Activated gamma-delta T cell (primary cell): ENCODE results near the gene ACER3.
"Not testable (repeated sequence)": the region's sequence is repeated elsewhere in the genome, so short reads cannot be mapped to it uniquely, and the experiment has no call there.

ENCODE experiments used
- DNase-seq: peaks from one replicate; lab custom pipeline; 2025; lab: John Stamatoyannopoulos, UW

The ACER3 gene

DNA sequence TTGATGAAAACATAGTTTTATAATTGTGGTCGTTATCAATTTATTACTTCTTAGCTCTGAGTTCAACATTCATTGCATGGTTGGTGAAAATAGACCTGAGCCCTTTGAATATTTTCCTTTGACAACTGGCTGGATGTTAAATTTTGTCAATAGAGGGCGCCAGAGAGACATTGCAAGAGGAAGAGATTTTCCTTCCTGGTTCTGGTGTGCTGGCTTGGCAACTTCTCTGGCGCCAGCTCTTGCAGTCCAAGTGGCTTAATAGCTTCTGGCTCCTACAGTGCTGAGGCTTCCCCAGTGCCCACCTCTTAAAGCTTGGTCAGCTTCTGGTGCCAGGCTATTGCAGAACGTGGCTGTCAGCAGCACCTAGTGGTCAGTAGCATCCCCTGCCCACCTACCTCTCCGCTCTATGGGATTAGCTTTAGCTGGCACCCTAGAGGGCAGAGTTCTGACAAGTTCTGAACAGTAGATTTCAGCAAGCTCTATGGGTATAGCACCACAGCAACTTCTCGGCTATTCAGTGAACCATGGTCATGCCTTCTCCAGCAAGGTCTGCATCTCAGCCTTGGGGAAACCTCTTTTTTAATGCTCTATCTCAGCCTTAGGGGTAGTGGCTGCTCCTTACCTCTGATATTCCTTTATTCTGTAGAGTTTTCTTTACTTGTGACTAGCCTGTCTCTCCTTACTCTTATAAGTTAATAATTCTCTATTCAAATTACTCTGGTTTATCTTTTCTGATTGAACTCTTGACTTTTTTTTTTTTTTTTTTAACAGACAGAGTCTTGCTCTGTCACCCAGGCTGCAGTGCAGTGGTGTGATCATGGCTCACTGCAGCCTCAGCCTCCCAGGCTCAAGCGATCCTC is 59.4 kb downstream of the ACER3 start:
- DNase-seq: no peak

DNA sequence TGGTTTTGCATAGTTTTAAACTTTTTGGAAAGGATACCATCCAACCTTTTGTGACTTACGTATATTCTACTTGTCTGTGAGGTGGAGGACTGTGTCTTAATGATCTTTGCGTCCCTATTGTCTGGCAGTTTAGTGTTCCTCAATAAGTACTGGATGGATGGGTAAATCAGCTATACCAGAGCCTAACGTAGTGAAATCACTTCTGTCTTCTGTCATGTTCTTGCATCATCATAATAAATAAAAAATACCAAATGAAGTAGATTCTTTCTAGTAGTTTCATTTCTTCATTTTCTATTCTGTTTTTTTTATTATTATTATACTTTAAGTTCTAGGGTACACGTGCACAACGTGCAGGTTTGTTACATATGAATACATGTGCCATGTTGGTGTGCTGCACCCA is 66.4 kb downstream of the ACER3 start:
- no peak for DNase-seq

DNA sequence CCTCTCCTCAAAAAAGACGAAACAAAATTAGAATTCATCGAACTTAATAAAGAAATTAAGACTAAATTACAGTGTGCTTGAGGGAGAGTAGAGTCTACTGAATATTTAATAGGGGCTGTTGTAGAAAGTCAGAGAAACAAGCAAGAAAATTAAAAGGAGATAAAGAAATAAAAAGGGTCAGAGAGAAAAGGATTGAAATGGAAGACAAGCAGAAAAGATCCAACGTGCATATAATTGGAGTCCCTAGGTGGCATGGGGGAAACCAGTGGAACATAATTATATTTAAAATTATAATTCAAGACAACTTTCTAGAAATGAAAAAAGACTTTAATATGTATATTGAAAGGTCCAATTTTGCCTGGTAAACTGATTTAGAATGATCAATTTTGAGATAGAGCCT is 74.3 kb downstream of the ACER3 start:
- no peak for DNase-seq

DNA sequence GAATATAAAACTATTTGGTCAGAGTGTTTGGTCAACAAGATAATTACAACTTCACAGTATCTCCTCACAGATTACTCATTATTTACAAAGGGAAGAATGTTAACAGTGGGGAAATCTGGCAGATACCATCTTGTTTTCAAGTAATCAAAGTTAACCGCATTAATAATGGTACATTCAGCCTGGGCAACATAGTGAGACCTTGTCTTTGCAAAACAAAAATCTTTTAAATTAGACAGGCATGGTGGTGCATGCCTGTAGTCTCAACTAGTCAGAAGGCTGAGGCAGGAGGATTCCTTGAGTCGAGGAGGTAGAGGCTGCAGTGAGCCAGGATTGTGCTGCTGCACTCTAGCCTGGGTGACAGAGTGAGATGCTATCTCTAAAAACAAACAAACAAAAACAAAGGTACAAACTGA is 78.5 kb downstream of the ACER3 start:
- no peak for DNase-seq

DNA sequence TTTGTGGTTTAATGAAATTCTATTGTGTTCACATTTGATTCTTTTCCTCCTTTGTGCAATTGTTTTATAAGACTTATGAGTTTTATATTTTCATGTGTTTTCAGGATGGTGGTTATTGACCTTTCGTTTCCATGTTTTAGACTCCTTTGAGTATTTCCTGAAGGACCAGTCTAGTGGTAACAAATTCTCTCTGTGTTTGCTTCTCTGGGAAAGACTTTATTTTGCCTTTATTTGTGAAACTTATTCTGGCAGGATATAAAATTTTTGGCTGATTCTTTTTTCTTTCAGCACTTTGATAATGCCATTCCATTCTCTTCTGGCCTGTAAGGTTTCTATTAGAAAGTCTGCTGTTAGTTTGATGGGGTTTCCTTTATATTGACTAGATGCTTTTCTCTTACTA is 83.5 kb downstream of the ACER3 start:
- DNase-seq: no peak

DNA sequence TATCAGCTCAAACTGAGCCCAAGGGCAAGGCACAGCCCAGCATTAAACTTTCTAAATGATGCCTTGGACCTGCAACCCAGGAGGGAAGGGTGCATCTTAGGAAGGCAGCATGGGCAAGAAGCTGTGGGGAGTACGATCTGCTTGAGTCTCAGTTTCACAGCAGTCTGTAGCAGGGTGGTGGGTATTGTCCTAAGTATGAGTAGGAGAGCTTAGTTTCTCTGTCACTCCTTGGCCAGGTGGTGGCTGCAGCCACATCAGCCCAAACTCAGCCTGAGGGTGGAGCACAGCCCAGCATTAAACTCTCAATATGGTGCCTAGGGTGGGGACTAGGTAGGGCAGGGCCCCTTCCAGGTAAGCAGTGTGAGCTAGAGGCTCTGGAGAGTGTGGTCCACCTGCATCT is 85.5 kb downstream of the ACER3 start:
- no peak for DNase-seq

DNA sequence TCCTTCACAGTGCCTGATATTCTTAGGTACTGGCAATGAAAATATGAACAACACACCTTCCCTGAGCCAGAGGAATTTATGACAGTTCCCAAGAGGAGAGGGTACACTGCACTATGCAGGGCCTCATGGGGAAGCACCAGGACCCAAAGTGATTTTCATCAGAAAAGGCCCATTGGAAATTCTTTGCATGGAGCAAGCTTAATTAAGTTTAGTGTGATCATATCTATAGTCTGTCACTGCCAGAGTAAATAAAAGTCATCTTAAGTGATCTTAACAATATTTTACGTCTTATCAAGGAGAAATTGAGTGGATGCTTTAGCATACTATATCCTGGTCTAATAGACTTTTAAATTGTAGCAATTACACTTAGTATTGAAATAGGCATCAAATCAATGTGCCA is 86.5 kb downstream of the ACER3 start:
- DNase-seq: no peak

DNA sequence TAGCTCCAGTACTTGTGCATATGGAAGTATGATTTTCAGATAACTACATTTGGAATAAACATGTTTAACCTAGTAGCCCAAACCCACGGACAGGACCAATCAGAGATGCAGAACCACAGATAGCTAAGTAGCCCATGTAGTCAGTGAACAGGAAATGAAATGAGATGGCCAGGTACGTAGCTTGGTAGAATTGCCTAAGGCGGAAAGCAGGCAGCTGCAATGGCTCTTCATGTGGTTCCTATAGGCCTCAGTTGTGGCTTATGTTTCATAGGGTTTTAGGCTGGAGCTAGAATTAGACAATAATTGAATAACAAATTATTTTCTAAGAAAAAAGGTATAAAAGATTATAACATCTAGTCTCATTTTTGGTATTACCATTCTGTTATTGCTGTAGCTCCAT is 87.1 kb downstream of the ACER3 start:
- no peak for DNase-seq

DNA sequence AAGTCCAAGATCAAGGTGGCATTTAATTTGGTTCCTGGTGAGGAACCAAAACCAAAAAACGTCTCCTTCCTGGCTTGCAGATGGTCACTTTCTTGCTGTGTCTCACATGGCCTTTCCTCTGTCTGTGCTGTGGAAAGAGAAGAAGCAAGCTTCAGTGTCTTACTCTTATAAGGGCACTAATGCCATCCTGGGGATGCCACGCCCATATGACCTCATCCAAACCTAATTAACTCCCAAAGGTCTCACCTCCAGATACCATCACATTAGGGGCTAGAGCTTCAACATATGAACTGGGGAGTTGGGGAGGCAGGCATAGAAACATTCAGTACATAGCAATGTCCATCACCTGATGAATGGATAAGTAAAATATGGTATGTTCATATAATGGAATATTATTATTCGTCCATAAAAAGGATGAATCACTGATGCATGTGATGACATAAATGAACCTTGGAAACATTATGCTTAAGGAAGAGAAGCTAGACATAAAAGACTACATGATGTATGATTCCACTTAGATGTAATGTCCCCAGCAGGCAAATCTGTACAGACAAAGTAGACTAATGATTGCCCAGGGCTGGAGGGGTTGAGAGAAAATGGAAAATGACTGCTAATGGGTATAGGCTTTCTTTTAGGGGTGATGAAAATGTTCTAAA is 94.9 kb downstream of the ACER3 start:
- DNase-seq: no peak

DNA sequence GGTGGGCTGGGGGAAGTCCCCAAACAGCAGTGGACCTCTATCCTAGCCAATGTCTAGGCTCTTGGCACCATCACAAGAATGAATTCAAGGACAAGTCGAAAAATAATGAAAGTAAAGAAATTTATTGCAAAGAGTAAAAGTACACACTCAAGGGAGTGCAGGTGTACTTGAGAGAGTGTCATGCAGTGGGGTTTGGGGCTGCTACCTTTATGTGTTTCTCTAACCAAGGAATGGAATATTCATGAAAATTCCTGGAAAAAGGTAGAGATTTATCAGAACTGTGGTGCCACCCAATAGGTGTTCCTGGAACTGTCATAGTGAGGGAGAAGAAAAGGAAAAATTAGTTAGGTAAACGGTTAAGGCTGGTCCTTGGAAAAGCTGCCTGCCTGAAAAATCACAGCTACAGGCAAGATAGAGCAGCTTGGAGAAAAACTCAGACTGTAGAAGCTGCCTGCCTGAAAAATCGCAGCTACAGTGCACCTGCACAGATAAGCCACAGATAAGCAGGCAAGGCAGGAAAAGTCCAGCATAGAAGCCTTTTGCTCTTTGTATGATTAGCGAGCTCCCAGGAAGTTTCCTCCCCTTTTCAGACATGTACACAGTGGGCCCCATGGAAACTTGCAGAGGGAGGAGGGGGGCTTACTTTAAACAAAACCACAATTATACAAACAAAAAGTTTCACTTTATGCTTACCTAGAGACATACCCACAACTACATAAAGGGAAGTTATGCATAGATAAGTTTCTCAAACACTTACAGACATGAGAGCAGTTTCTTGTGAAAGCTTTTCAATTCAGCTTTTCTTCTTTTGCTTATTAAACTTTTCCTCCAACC is 102.1 kb downstream of the ACER3 start:
- no peak for DNase-seq

DNA sequence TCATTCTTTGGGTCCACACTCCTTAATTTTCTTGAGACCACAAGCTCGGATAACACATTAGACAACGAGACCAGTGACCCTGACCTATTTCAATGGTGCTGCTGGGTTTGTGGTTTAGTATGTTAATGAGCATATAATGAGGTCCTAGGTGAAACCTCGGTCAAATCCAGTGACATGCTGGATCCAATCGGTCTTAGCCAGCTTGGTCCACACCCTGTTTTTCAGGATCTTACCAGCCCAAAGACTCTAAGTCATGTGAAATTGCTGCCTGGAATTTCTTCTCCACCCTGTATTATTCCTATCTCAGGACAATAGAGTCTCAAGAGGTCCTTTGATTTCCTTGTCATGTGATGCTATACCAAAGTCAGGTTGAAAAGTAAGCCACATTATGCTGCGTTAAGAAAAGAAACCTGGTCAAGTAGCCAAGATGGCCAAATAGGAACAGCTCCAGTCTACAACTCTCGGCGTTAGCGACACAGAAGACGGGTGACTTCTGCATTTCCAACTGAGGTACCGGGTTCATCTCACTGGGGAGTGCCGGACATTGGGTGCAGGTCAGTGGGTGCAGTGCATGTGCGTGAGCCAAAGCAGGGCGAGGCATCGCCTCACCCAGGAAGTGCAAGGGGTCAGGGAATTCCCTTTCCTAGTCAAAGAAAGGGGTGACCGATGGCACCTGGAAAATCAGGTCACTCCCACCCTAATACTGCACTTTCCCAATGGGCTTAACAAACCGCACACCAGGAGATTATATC is 102.9 kb downstream of the ACER3 start:
- not testable (repeated sequence) for DNase-seq

DNA sequence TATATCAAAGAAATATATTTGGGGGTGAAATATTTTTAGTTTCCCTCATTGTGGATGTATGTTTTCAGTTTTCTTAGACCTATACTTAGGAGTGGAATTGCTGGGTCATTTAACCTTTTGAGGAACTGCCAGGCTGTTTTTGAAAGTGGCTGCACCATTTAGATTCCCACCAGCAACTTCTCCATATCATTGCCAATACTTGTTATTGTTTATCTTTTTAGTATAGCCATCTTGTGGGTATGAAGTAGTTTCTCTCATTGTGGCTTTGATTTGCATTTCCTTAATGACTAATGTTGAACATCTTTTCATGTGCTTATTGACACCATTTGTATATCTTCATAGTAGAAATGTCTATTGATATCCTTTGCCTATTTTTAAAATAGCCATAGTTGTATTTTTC is 111.3 kb downstream of the ACER3 start:
- no peak for DNase-seq

DNA sequence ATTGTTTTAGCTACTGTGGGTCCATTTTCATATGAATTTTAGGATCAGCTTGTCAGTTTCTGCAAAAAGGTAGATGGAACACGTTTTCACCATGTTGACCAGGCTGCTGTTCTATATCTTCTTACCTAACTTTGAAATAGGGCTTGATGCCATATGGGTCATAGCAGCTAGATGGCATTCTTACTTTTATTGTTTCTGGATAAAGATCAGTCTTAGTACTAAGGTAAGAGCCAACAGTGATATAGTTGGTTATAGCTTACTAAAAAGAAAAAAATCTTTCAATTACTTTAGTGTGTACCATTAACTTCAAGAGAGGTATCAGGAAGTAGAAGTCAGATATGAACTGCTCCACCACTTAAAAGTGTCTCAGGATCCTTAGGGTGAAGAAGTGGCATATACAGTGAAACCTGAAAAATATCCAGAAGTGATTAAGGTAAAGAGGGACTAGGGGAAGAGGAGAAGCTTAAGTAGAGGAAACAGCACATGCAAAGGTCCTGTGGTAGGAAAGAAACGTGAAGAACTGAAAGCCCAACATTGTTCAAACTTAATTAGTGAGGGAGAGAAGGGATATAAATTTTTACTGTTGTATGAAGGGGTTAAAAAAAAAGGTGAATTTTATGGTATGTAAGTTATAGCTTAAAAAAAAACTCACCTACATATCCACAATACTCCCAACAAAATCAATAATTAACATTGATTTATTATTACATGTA is 113.6 kb downstream of the ACER3 start:
- DNase-seq: no peak

DNA sequence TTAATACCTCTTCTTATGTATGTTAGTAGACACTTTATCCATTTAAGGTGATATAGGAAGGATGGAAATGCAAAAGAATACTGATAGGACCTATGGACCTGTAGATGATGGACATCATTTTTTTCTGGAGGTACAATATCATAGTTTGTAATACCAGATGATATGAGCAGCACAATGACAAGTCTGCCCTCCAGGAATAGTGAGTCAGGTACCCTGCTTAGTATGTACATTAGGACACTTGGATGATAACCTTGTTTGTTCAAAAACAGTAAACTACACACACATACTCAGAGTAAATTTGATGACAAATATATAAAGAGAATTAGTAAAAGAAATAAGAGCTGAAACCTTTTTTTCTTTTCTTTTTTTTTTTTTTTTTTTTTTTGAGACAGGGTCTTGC is 114.8 kb downstream of the ACER3 start:
- DNase-seq: no peak

DNA sequence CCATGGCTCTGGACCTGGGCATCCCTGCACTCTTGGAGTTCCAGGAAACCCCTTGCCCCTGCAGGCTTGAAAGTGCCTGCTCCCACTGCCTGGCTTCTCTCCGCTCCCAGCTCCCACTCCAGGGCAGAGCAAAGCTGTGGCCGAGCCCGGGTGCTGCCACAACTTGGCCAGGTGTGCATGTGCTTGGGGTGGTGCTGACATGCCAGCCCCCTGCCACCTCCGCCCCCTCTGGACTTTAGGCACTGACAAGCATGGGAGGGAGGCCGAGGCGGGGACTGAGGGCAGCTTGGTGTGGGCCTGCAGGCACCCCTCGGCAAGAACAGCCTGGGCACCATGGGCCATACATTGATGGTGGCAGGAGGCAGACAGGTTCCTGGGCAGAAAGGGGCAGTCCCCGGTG is 117.1 kb downstream of the ACER3 start:
- DNase-seq: no peak

DNA sequence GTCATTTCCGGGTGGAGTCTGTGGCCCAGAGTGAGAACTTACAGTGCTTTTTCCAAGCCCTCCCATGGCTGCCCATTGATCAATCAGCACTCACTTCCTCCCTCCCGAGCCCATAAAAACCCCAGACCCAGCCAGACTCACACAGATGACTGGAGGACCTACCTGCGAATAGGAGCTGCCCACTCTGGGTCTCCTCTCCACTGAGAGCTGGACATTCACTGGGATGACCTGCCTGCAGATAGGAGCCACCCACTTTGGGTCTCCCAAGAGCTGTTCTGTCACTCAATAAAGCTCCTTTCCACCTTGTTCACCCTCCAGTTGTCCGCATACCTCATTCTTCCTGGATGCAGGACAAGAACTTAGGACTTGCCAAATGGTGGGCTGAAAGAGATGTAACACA is 117.5 kb downstream of the ACER3 start:
- no peak for DNase-seq

DNA sequence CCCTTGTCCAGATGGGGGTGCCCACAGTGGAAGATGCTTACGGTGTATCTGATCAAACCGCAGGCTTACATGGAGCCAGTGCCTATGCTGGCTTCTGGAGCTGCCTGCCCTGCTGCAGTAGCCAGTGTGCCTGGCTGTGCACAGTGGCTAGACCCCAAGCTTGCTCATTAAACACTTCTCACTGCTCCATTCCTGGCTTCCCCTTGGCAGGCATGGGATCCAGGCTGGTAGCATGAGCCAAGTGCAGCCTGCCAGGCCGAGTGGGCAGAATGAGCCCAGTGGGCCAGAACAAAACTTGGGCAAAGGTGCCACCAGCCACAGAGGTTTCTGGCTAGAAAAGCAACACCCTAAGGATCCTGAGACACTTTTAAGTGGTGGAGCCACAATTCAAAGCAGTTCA is 118.1 kb downstream of the ACER3 start:
- DNase-seq: no peak

DNA sequence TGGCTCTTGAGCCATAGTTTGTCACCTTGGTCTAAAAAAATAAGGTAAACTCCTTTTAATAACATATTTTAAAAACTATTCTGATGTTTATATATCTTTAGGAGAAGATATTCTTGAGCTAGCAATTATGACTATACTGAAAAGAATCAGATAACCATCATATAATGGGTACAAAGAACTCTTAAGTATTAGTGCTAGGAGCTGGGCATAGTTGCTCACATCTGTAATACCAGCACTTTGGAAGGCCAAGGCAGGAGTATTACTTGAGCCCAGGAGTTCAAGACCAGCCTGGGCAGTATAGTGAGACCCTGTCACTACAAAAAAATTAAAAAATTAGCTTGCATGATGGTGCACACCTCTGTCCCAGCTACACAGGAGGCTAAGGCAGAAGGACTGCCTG is 119.5 kb downstream of the ACER3 start:
- DNase-seq: no peak

DNA sequence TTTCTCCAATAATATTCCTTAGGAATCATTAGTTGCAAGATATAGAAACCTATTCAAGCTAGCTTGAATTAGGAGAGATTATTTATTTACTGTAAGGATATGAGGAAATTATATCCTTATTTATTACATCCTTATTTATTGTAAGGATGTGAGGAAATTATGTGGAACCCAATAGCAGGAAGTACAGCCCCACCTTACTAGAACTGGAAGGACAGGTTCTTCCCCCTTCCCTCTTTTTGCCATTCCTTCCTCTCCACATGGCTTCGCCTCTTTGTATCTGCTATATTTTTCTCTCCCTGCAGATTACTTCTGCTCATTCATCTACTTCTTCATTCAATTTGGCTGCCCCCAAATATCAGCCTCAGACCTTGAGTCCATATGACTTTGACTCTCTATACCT is 124.0 kb downstream of the ACER3 start:
- no peak for DNase-seq

DNA sequence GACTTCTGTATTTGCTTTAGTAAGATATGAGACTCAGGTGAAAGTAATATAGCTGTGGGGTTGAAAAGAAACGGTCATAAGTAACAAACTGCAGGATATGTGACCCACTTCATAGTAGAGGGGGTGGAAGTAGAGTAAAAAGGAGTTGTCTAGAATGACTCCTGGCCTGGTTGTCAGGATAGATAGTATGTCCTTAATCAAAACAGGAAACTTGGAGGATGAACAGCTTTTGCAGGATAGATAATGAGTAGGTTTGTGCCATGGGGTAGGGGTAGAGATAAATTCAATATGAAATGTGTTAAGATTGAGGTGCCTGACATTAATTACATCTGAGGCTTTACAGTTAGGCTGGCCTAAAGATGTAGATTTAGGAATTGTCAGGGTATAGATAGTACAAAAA is 126.5 kb downstream of the ACER3 start:
- no peak for DNase-seq

DNA sequence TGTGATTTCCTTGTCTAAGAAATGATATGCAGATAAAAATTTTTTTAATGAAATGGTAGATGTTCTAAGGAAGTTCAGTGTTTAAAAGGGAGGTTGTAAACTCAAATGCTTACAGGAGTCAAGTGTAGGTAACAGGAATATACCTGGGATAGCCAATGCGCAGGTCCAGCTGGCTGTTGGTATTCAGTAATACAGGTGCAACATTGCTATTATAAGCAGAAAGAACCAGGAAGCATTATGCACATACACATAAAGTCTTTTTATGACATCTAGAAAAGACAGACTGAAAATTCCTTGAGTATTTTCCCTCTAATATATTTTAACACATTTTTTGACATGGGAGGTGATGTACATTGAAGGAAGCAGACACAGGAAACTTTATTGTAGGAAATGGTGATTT is 129.9 kb downstream of the ACER3 start:
- DNase-seq: no peak
